ENCODE measurements around the gene CXorf58.

Gene CXorf58

DNA sequence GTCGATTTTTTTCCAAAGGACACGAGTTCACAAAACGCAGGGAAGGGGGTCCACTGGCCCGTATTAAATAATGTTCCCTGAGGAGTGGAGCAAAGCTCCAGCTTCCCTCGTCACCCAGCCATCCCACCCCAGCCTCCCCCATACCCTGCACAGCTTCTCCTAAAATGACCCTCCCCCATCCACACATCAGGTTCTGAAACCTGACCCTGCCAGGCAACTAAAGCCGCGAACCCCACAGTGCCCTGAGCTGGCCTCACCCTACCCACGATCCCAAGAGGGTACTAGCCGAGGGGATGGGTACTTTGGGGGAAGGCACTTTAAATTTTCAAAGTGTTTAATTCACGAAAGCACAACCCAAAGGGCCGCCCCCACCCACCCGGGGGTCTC lies 702 bp upstream of the CXorf58 start:
- ATAC-seq: peak; percentile 8
- no peak for TF ChIP-seq TCF4 (CRISPR knock-in tag; IDR thresholded peaks at IDR 0.05; ENCODE audit: borderline replicate concordance)
- no peak for TF ChIP-seq OSR1 (CRISPR knock-in tag; IDR thresholded peaks at IDR 0.05)
- no peak for TF ChIP-seq ESRRG (CRISPR knock-in tag; IDR thresholded peaks at IDR 0.05)
- no peak for TF ChIP-seq ARNTL (CRISPR knock-in tag; IDR thresholded peaks at IDR 0.05; ENCODE audit: borderline replicate concordance, low read depth)
- TF ChIP-seq TOX (CRISPR knock-in tag; IDR thresholded peaks at IDR 0.05; ENCODE audit: borderline replicate concordance): no peak
- TF ChIP-seq ZFP3 (CRISPR knock-in tag; IDR thresholded peaks at IDR 0.05): no peak
- TF ChIP-seq ZC3H10 (CRISPR knock-in tag; IDR thresholded peaks at IDR 0.05): no peak
- TF ChIP-seq TSHZ2 (CRISPR knock-in tag; IDR thresholded peaks at IDR 0.05): no peak
- TF ChIP-seq PPARA (CRISPR knock-in tag; IDR thresholded peaks at IDR 0.05; ENCODE audit: borderline replicate concordance): no peak

DNA sequence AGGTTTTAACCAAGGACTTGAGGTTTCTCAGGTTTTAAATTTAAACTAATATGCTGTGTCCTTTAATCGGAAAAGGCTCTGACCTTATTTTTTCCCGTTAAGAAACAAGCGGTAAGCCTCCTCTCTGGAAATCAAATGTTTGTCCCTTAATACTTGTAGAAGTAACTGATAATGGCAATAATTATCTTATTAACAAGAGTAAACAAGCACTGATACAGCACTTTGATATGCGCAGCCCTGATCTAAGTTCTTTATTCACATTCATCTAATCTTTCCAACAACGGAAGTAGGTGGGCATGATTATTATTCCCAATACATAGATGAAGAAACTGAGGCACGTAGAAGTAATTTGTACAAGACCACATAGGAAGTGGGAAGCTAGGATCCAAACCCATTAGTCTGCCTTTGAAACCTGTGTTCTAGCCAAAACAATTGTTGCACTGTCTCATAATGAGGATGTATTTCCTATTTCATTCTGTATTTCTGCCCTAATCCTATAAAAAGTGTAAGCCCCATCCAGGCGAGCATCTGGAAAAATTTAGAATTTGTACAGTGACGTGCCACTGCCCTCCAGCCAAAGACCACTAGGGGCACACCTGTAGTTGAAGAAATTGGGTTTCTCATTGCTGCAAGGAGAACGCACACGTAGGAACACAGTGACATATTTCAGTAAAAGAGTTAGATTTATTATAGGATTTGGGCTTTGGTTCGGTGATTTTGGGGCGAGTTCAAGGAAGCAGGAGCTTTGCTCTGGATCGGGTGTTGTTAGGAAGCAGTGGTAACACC lies 606 bp downstream of the CXorf58 start:
- ATAC-seq: no peak
- TF ChIP-seq ZC3H10 (CRISPR knock-in tag; IDR thresholded peaks at IDR 0.05) (no peak), ARNTL (CRISPR knock-in tag; IDR thresholded peaks at IDR 0.05; ENCODE audit: borderline replicate concordance, low read depth) (no peak), TSHZ2 (CRISPR knock-in tag; IDR thresholded peaks at IDR 0.05) (no peak), GLIS3 (CRISPR knock-in tag; IDR thresholded peaks at IDR 0.05) (no peak), RARB (CRISPR knock-in tag; IDR thresholded peaks at IDR 0.05) (no peak), ZNF70 (CRISPR knock-in tag; IDR thresholded peaks at IDR 0.05) (no peak), POU6F1 (CRISPR knock-in tag; IDR thresholded peaks at IDR 0.05; ENCODE audit: borderline replicate concordance, low read depth) (no peak), PPARA (CRISPR knock-in tag; IDR thresholded peaks at IDR 0.05; ENCODE audit: borderline replicate concordance) (no peak), PATZ1 (CRISPR knock-in tag; IDR thresholded peaks at IDR 0.05; ENCODE audit: borderline replicate concordance) (no peak), ISL1 (CRISPR knock-in tag; IDR thresholded peaks at IDR 0.05) (no peak), BACH2 (CRISPR knock-in tag; IDR thresholded peaks at IDR 0.05; ENCODE audit: borderline replicate concordance) (no peak), CREB5 (CRISPR knock-in tag; IDR thresholded peaks at IDR 0.05; ENCODE audit: low read depth) (no peak)
